Activated B cell treated with CpG ODN at 0.5 μM for 24 hours (primary cell): Measurements from ENCODE around the gene TEN1. TPM values are rescaled to one million over a fixed set of nuclear protein-coding genes. Genes with fewer than 3 reads are reported as not detected.

Source experiments
- ATAC-seq: fragments of 200-7000 bp; cut with Tn5 transposase; one replicate; pipeline ENCODE4 v1.10.0; 2021; ENCODE audit warnings: low read depth, mild to moderate bottlenecking, moderate library complexity
- CTCF ChIA-PET: fragments of 350-600 bp; sonication (Branson Sonifier 250); formaldehyde crosslinking; loops from one replicate; lab custom pipeline; 2021; ENCODE audit warnings: antibody characterized with exemption; lab: Charles Lee
- POLR2A ChIA-PET: fragments of 350-600 bp; sonication (Branson Sonifier 250); formaldehyde crosslinking; loops from one replicate; lab custom pipeline; 2021; ENCODE audit warnings: antibody characterized with exemption; lab: Charles Lee
- DNase-seq: peaks from one replicate; pipeline ENCODE4 v3.0.0; 2022
- H3K27ac Mint-ChIP-seq: one replicate; pipeline ENCODE4 v1.8.0; 2020; ENCODE audit warnings: mixed read lengths
- H3K27me3 Mint-ChIP-seq: one replicate; pipeline ENCODE4 v1.8.0; 2021; ENCODE audit warnings: mixed read lengths
- H3K36me3 Mint-ChIP-seq: one replicate; pipeline ENCODE4 v1.8.0; 2021; ENCODE audit warnings: low read depth, mixed read lengths
- H3K4me1 Mint-ChIP-seq: one replicate; pipeline ENCODE4 v1.8.0; 2021; ENCODE audit warnings: mixed read lengths
- H3K4me3 Mint-ChIP-seq: one replicate; pipeline ENCODE4 v1.8.0; 2020; ENCODE audit warnings: mild to moderate bottlenecking, mixed read lengths
- H3K9me3 Mint-ChIP-seq: one replicate; pipeline ENCODE4 v1.8.0; 2020; ENCODE audit warnings: mixed read lengths
- CTCF ChIP-seq: fragments of 200-600 bp; IDR thresholded peaks from one replicate; pipeline ENCODE4 v1.8.0; 2022; ENCODE audit warnings: antibody characterized with exemption, mild to moderate bottlenecking
- intact Hi-C: fragments of 100-400 bp; cut with micrococcal nuclease; formaldehyde crosslinking; loops from one replicate; pipeline ENCODE4 v1.15.1; 2024
- total RNA-seq: library from RNA; stranded (reverse); gene quantifications from 2 replicates; pipeline ENCODE4 v1.2.3, GENCODE V29; 2022

The TEN1 gene
- total RNA-seq, 1 donor from 2014 or later: 22.7 TPM

DNA sequence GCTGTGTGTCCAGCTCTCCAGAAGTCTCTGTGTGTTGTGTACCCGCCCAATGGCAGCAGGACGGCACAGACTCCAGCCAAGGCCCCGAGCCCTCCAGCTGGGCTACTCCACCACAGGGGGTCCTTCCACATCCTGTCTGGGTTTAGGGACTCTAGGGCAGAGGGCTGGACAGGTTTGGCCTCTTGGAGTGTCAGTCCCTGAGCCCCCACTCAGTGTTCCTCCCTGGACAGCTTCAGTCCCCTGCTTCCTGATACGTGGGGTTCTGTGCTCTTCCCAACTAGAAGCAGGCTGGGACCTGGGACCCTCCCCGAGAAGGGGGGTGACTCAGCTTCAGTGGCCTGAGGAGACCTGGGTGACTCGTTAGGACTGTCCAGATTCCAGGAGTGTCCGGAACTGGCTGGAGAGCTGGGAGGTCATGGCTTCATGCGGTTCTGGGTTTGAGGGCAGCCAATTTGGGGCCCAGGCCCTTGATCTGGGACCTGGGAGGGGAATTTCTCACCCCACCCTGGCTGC lies 25.8 kb downstream of the TEN1 start:
- POLR2A ChIA-PET: interaction anchor here (0.6 to 3.7 kb wide), 5 partner anchors 13 to 150 kb away, joined by 3 to 30 read pairs (median 4); partner anchors contain the start of genes ACOX1, MRPL38, TEN1 and TRIM65
- DNase-seq: no peak
- no peaks in the 10 kb centered on the region for H3K27me3 Mint-ChIP-seq
- no peaks in the 10 kb centered on the region for H3K4me1 Mint-ChIP-seq
- TF ChIP-seq CTCF: no peak
- CTCF ChIA-PET: interaction anchor here (0.7 to 5.0 kb wide), 13 partner anchors 8 to 251 kb away, joined by 3 to 47 read pairs (median 5); partner anchors contain the start of genes FBF1, GALK1, MRPL38 and TRIM65
- no peak for ATAC-seq
- no peak overlapping the region for H3K4me3 Mint-ChIP-seq
- H3K36me3 Mint-ChIP-seq: peaks cover 9% of the 10 kb centered on the region
- no peaks in the 10 kb centered on the region for H3K9me3 Mint-ChIP-seq
- no peak overlapping the region for H3K27ac Mint-ChIP-seq
- intact Hi-C loops: loop anchor here (1.0 to 2.0 kb wide), 3 partner anchors 26 to 252 kb away; partner anchors contain the start of genes ACOX1 and TEN1

GRCh38 chr17:76005263-76006149 lies 26.5 kb downstream of the TEN1 start:
- peak overlapping the region; percentile 24 for H3K27ac Mint-ChIP-seq
- ATAC-seq: peak; percentile 85
- CTCF ChIA-PET: interaction anchor here (0.7 to 5.0 kb wide), 15 partner anchors 8 to 393 kb away, joined by 3 to 47 read pairs (median 5); partner anchors contain the start of genes FBF1, GALK1, MRPL38 and TRIM65

GRCh38 chr17:76007131-76007849 lies 28.2 kb downstream of the TEN1 start:
- POLR2A ChIA-PET: no interaction called here
- Mint-ChIP-seq H3K27ac (no peak overlapping the region), H3K27me3 (no peaks in the 10 kb centered on the region), H3K4me3 (no peak overlapping the region), H3K9me3 (no peaks in the 10 kb centered on the region), H3K4me1 (no peaks in the 10 kb centered on the region), H3K36me3 (peaks cover 4% of the 10 kb centered on the region)
- DNase-seq (no peak), ATAC-seq (no peak)
- CTCF ChIA-PET: interaction anchor here (2.2 to 3.5 kb wide), 2 partner anchors 102 to 273 kb away, joined by 5 to 17 read pairs; partner anchors contain the start of gene MRPL38
- no peak for TF ChIP-seq CTCF
- intact Hi-C loops: no loop called here

More at GRCh38 chr17:76005263-76006149, 26.5 kb downstream of the TEN1 start:
- TF ChIP-seq CTCF: no peak
- peaks cover 7% of the 10 kb centered on the region for H3K36me3 Mint-ChIP-seq
- DNase-seq: peak; percentile 73
- intact Hi-C loops: loop anchor here (1.0 to 2.0 kb wide), 3 partner anchors 26 to 253 kb away; partner anchors contain the start of genes ACOX1 and TEN1
- POLR2A ChIA-PET: interaction anchor here (0.6 to 3.7 kb wide), 6 partner anchors 27 to 478 kb away, joined by 4 to 30 read pairs (median 8); partner anchors contain the start of genes ACOX1, MRPL38, TEN1 and TRIM65
- H3K4me1 Mint-ChIP-seq: no peaks in the 10 kb centered on the region
- H3K27me3 Mint-ChIP-seq: no peaks in the 10 kb centered on the region
- no peak overlapping the region for H3K4me3 Mint-ChIP-seq
- no peaks in the 10 kb centered on the region for H3K9me3 Mint-ChIP-seq

DNA sequence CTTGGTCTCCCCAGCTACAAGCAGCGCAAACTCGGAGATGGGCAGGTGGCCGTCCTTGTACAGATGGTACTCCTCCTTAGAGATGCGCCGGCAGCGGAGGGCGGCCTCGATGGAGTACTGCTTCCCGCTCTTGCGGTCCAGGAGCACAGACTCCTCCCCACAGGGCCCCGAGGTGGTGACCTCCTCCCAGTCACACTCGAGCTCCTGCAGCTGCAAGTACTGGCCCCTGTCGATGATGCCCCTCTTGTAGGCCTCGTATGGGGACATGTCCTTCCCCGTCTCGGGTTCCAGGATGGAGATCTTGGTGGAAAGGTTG lies 28.8 kb downstream of the TEN1 start:
- Mint-ChIP-seq H3K27ac (no peak overlapping the region), H3K4me1 (no peaks in the 10 kb centered on the region), H3K27me3 (no peaks in the 10 kb centered on the region), H3K4me3 (no peak overlapping the region), H3K9me3 (no peaks in the 10 kb centered on the region), H3K36me3 (peaks cover 2% of the 10 kb centered on the region)
- CTCF ChIA-PET: interaction anchor here (0.6 to 3.5 kb wide), 4 partner anchors 102 to 294 kb away, joined by 3 to 17 read pairs (median 4); partner anchors contain the start of gene MRPL38
- POLR2A ChIA-PET: no interaction called here
- TF ChIP-seq CTCF: no peak
- no peak for DNase-seq
- ATAC-seq: no peak
- intact Hi-C loops: no loop called here
